ENCODE data around the gene NFXL1.

The NFXL1 gene

GRCh38 chr4:47876784-47877546 lies 37.4 kb downstream of the NFXL1 start:
- no peak overlapping the region for H3K9ac ChIP-seq (ENCODE audit: low read length)
- peaks cover 63% of the 10 kb centered on the region for H3K36me3 ChIP-seq (ENCODE audit: low read length)
- H3K4me2 ChIP-seq (ENCODE audit: low read depth, low read length, poor library complexity, severe bottlenecking) = no peak overlapping the region
- no peak overlapping the region for H3K4me3 ChIP-seq (ENCODE audit: insufficient read depth, low read length, poor library complexity, severe bottlenecking)
- H3K27me3 ChIP-seq (ENCODE audit: low read length) = no peaks in the 10 kb centered on the region
- no peak overlapping the region for H3K27ac ChIP-seq (ENCODE audit: low read depth, low read length)
- H3K9me2 ChIP-seq (replicated peaks; ENCODE audit: insufficient read depth, low read length) = no peaks in the 10 kb centered on the region
- no peaks in the 10 kb centered on the region for H4K20me1 ChIP-seq (ENCODE audit: low read depth, low read length)
- H3F3A ChIP-seq (ENCODE audit: insufficient read depth) = no peaks in the 10 kb centered on the region
- H2AFZ ChIP-seq (ENCODE audit: low read depth, low read length, severe bottlenecking) = no peak overlapping the region
- TF ChIP-seq, protein P1, sequence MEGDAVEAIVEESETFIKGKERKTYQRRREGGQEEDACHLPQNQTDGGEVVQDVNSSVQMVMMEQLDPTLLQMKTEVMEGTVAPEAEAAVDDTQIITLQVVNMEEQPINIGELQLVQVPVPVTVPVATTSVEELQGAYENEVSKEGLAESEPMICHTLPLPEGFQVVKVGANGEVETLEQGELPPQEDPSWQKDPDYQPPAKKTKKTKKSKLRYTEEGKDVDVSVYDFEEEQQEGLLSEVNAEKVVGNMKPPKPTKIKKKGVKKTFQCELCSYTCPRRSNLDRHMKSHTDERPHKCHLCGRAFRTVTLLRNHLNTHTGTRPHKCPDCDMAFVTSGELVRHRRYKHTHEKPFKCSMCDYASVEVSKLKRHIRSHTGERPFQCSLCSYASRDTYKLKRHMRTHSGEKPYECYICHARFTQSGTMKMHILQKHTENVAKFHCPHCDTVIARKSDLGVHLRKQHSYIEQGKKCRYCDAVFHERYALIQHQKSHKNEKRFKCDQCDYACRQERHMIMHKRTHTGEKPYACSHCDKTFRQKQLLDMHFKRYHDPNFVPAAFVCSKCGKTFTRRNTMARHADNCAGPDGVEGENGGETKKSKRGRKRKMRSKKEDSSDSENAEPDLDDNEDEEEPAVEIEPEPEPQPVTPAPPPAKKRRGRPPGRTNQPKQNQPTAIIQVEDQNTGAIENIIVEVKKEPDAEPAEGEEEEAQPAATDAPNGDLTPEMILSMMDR (IDR thresholded peaks at IDR 0.05; ENCODE audit: insufficient read depth, low read length, poor library complexity, severe bottlenecking) = no peak
- TF ChIP-seq EZH2phosphoT487 (conservative IDR thresholded peaks at IDR 0.05; ENCODE audit: low read length) = no peak
- H3K79me2 ChIP-seq (ENCODE audit: insufficient read depth, low read length) = no peaks in the 10 kb centered on the region
- H3K9me3 ChIP-seq (ENCODE audit: insufficient read depth, low read length) = no peaks in the 10 kb centered on the region

DNA sequence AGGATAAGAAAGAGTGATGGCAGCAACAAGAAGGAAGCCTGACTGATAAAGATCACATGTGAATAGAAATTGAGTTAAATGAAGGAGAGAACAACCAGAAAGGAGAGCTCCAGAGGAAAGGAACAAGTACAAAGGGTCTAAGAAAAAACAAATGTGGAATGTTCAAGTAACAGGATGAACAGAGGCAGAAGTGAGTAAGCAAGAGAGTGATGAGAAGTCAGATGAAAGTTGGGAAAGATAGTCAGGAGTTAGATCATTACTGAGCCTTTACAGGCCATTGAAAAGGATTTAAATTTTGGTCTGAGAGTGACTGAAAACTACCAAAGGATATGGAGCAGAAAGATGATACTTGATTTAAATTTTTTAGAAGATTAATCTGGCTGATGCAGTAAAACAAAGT lies 38.1 kb downstream of the NFXL1 start:
- H3F3A ChIP-seq (ENCODE audit: insufficient read depth) = no peaks in the 10 kb centered on the region
- H3K9me3 ChIP-seq (ENCODE audit: insufficient read depth, low read length) = no peaks in the 10 kb centered on the region
- no peak overlapping the region for H3K4me2 ChIP-seq (ENCODE audit: low read depth, low read length, poor library complexity, severe bottlenecking)
- peaks cover 65% of the 10 kb centered on the region for H3K36me3 ChIP-seq (ENCODE audit: low read length)
- H4K20me1 ChIP-seq (ENCODE audit: low read depth, low read length) = no peaks in the 10 kb centered on the region
- H3K9me2 ChIP-seq (replicated peaks; ENCODE audit: insufficient read depth, low read length) = no peaks in the 10 kb centered on the region
- no peak overlapping the region for H3K27ac ChIP-seq (ENCODE audit: low read depth, low read length)
- no peaks in the 10 kb centered on the region for H3K79me2 ChIP-seq (ENCODE audit: insufficient read depth, low read length)
- TF ChIP-seq, protein P1 (IDR thresholded peaks at IDR 0.05; ENCODE audit: insufficient read depth, low read length, poor library complexity, severe bottlenecking) = no peak
- TF ChIP-seq EZH2phosphoT487 (conservative IDR thresholded peaks at IDR 0.05; ENCODE audit: low read length) = no peak
- H3K4me3 ChIP-seq (ENCODE audit: insufficient read depth, low read length, poor library complexity, severe bottlenecking) = no peak overlapping the region
- H3K9ac ChIP-seq (ENCODE audit: low read length) = no peak overlapping the region
- no peaks in the 10 kb centered on the region for H3K27me3 ChIP-seq (ENCODE audit: low read length)
- no peak overlapping the region for H2AFZ ChIP-seq (ENCODE audit: low read depth, low read length, severe bottlenecking)

- Histone ChIP-seq H3K27me3 (ENCODE audit: low read length) (no peaks in the 10 kb centered on the region), H3K9ac (ENCODE audit: low read length) (no peak overlapping the region), H2AFZ (ENCODE audit: low read depth, low read length, severe bottlenecking) (no peak overlapping the region), H3K79me2 (ENCODE audit: insufficient read depth, low read length) (peaks cover 2% of the 10 kb centered on the region; the same call in 1 of the 2 replicates), H3K9me2 (replicated peaks; ENCODE audit: insufficient read depth, low read length) (no peaks in the 10 kb centered on the region), H3K27ac (ENCODE audit: low read depth, low read length) (no peak overlapping the region), H4K20me1 (ENCODE audit: low read depth, low read length) (no peaks in the 10 kb centered on the region), H3K36me3 (ENCODE audit: low read length) (peaks cover 68% of the 10 kb centered on the region), H3K9me3 (ENCODE audit: insufficient read depth, low read length) (no peaks in the 10 kb centered on the region), H3F3A (ENCODE audit: insufficient read depth) (peaks cover 5% of the 10 kb centered on the region; the same call in 1 of the 2 replicates), H3K4me2 (ENCODE audit: low read depth, low read length, poor library complexity, severe bottlenecking) (no peak overlapping the region), H3K4me3 (ENCODE audit: insufficient read depth, low read length, poor library complexity, severe bottlenecking) (no peak overlapping the region)
- TF ChIP-seq, protein P1 (IDR thresholded peaks at IDR 0.05; ENCODE audit: insufficient read depth, low read length, poor library complexity, severe bottlenecking) = no peak
- no peak for TF ChIP-seq EZH2phosphoT487 (conservative IDR thresholded peaks at IDR 0.05; ENCODE audit: low read length)
These were observed 40.4 kb downstream of the NFXL1 start for GRCh38 chr4:47873877-47874541.

Measured in SU-DHL-6 (cell line).